ENCODE measurements around the gene SLC1A5. TPM values are rescaled to one million over a fixed set of nuclear protein-coding genes. Genes with fewer than 3 reads are reported as not detected.

Gene SLC1A5
- total RNA-seq, 1 donor from 2014 or later = 86.8 TPM

GRCh38 chr19:46727757-46728156, 60.6 kb downstream of the SLC1A5 start:
- H3K4me1 ChIP-seq = no peaks in the 10 kb centered on the region
- TF ChIP-seq CTCF (IDR thresholded peaks at IDR 0.05) = no peak
- H3K4me3 ChIP-seq = no peak overlapping the region
- H3K36me3 ChIP-seq = peaks cover 92 to 94% of the 10 kb centered on the region in 2 donors
- DNase-seq (ENCODE audit: low spot score in 2 of 2) = no peak
- H3K9me3 ChIP-seq = no peaks in the 10 kb centered on the region
- no peak overlapping the region for H3K27ac ChIP-seq
- intact Hi-C loops (cut with DNase I) = loop anchor here (1.0 kb wide), 1 partner anchor 23 kb away; no protein-coding TSS in a partner anchor
- H3K27me3 ChIP-seq = no peaks in the 10 kb centered on the region

- Histone ChIP-seq H3K4me3 (no peak overlapping the region), H3K27ac (no peak overlapping the region), H3K9me3 (no peaks in the 10 kb centered on the region), H3K4me1 (no peaks in the 10 kb centered on the region), H3K36me3 (peaks cover 93 to 94% of the 10 kb centered on the region in 2 donors), H3K27me3 (no peaks in the 10 kb centered on the region)
- DNase-seq (ENCODE audit: low spot score in 2 of 2) = no peak
- intact Hi-C loops (cut with DNase I) = no loop called here
- no peak for TF ChIP-seq CTCF (IDR thresholded peaks at IDR 0.05)
Measured at GRCh38 chr19:46726971-46727501, 61.4 kb downstream of the SLC1A5 start.

- H3K27ac ChIP-seq = no peak overlapping the region
- H3K4me3 ChIP-seq = no peak overlapping the region
- DNase-seq (ENCODE audit: low spot score in 2 of 2) = no peak
- H3K27me3 ChIP-seq = no peaks in the 10 kb centered on the region
- H3K4me1 ChIP-seq = no peaks in the 10 kb centered on the region
- intact Hi-C loops (cut with DNase I) = no loop called here
- H3K9me3 ChIP-seq = no peaks in the 10 kb centered on the region
- no peak for TF ChIP-seq CTCF (IDR thresholded peaks at IDR 0.05)
- peaks cover 97 to 99% of the 10 kb centered on the region in 2 donors for H3K36me3 ChIP-seq
Measured at GRCh38 chr19:46726551-46726950, 61.8 kb downstream of the SLC1A5 start.

- Histone ChIP-seq H3K27ac (no peak overlapping the region), H3K36me3 (peaks cover 98 to 100% of the 10 kb centered on the region in 2 donors)
- intact Hi-C loops (cut with DNase I) = no loop called here
Measured at GRCh38 chr19:46725859-46726393, 62.5 kb downstream of the SLC1A5 start.

GRCh38 chr19:46725036-46725820, 63.2 kb downstream of the SLC1A5 start:
- TF ChIP-seq CTCF (IDR thresholded peaks at IDR 0.05) = no peak
- H3K27me3 ChIP-seq = no peaks in the 10 kb centered on the region
- no peak overlapping the region for H3K27ac ChIP-seq
- H3K4me1 ChIP-seq = no peaks in the 10 kb centered on the region
- DNase-seq (ENCODE audit: low spot score in 2 of 2) = no peak
- H3K4me3 ChIP-seq = no peak overlapping the region
- peaks cover 98 to 100% of the 10 kb centered on the region in 2 donors for H3K36me3 ChIP-seq
- intact Hi-C loops (cut with DNase I) = no loop called here
- H3K9me3 ChIP-seq = no peaks in the 10 kb centered on the region

More at GRCh38 chr19:46725859-46726393, 62.5 kb downstream of the SLC1A5 start:
- Histone ChIP-seq H3K4me3 (no peak overlapping the region), H3K9me3 (no peaks in the 10 kb centered on the region), H3K27me3 (no peaks in the 10 kb centered on the region), H3K4me1 (no peaks in the 10 kb centered on the region)
- TF ChIP-seq CTCF (IDR thresholded peaks at IDR 0.05) = no peak
- no peak for DNase-seq (ENCODE audit: low spot score in 2 of 2)

Other genes with a start within 250 kb of the SLC1A5 start
- 159 TPM for gene CALM3, start 187.3 kb downstream of the SLC1A5 start, total RNA-seq
- gene PTGIR, start 163.5 kb downstream of the SLC1A5 start, total RNA-seq = 120 TPM
- not detected for gene GNG8, start 152.4 kb downstream of the SLC1A5 start, total RNA-seq
- gene DACT3, start 127.4 kb downstream of the SLC1A5 start, total RNA-seq = 104 TPM
- 101 TPM for gene PRKD2, start 71.5 kb downstream of the SLC1A5 start, total RNA-seq
- 11.8 TPM for gene FKRP, start 42.5 kb downstream of the SLC1A5 start, total RNA-seq
- gene STRN4, start 42.1 kb downstream of the SLC1A5 start, total RNA-seq = 151 TPM
- gene AP2S1, start 62.3 kb upstream of the SLC1A5 start, total RNA-seq = 96.6 TPM
- gene ARHGAP35, start 72.4 kb upstream of the SLC1A5 start, total RNA-seq = 23.7 TPM
- not detected for gene NPAS1, start 231.2 kb upstream of the SLC1A5 start, total RNA-seq

Measured in ascending aorta (tissue), 2 donors.